Adrenal gland (tissue), 5 donors: ENCODE measurements around the gene ZDHHC4.
"Not testable (repeated sequence)": the region's sequence is repeated elsewhere in the genome, so short reads cannot be mapped to it uniquely, and the experiment has no call there.

Experiments
- CTCF ChIP-seq, 6 experiments: fragments of 450-650 bp in 4 of 6; fragments of 200-600 bp in 2 of 6; sonication (generic) in 1 of 6; IDR thresholded peaks; 1 replicate in 5 of 6; 2 replicates in 1 of 6; pipeline versions ENCODE4 v1.5.1 to v1.8.0; 2016 to 2021; ENCODE audit warnings: antibody characterized with exemption in 6 of 6, mild to moderate bottlenecking in 2 of 6, moderate library complexity in 1 of 6
- POLR2A ChIP-seq, 2 donors: fragments of 450-650 bp; IDR thresholded peaks; one replicate each; pipeline ENCODE4 v1.6.1; 2017; ENCODE audit warnings: antibody characterized with exemption in 2 of 2, mild to moderate bottlenecking in 2 of 2, moderate library complexity in 1 of 2
- donor health status: DM: no; HTN: no; CAD: no.

GRCh38 chr7:6576867-6577368 lies 336 bp upstream of the ZDHHC4 start:
- not testable (repeated sequence) for TF ChIP-seq CTCF, POLR2A (IDR thresholded peaks at IDR 0.05)
